GM19238 (cell line): ENCODE data around the gene TAAR5.
"Not testable (repeated sequence)": the region's sequence is repeated elsewhere in the genome, so short reads cannot be mapped to it uniquely, and the experiment has no call there.

Source experiments
- DNase-seq: peaks from one replicate; pipeline ENCODE4 v3.0.0; 2011; ENCODE audit warnings: low spot score; ENCODE audit not compliant: insufficient read length

The TAAR5 gene

GRCh38 chr6:132589454-132589853, at the start of gene TAAR5:
TSS of gene TAAR5 (minus strand) at chr6:132589741. CDS start at chr6:132589686, 55 bp downstream.
- no peak for DNase-seq

GRCh38 chr6:132637135-132637534, 47.6 kb upstream of the TAAR5 start:
- DNase-seq: not testable (repeated sequence)

- DNase-seq: not testable (repeated sequence)
Observed at GRCh38 chr6:132635906-132636305, 46.4 kb upstream of the TAAR5 start.

GRCh38 chr6:132635288-132635687, 45.7 kb upstream of the TAAR5 start:
- not testable (repeated sequence) for DNase-seq

GRCh38 chr6:132634796-132635195, 45.3 kb upstream of the TAAR5 start:
- DNase-seq: no peak

GRCh38 chr6:132633362-132633761, 43.8 kb upstream of the TAAR5 start:
- no peak for DNase-seq

GRCh38 chr6:132624175-132624574, 34.6 kb upstream of the TAAR5 start, which contains the start of gene TAAR2:
TSS of gene TAAR2 (minus strand) at chr6:132624275. CDS start at chr6:132624275, 0 bp downstream.
- no peak for DNase-seq

GRCh38 chr6:132623106-132623845, 33.7 kb upstream of the TAAR5 start:
- DNase-seq: no peak

- no peak for DNase-seq
Observed at GRCh38 chr6:132616677-132617076, 27.1 kb upstream of the TAAR5 start.

- DNase-seq: no peak
Observed at GRCh38 chr6:132614554-132614953, 25.0 kb upstream of the TAAR5 start.

GRCh38 chr6:132612449-132613108, 23.0 kb upstream of the TAAR5 start:
- no peak for DNase-seq

GRCh38 chr6:132611616-132612015, 22.1 kb upstream of the TAAR5 start:
- no peak for DNase-seq

GRCh38 chr6:132607544-132608233, 18.1 kb upstream of the TAAR5 start:
- no peak for DNase-seq

- no peak for DNase-seq
Observed at GRCh38 chr6:132604635-132605152, 15.2 kb upstream of the TAAR5 start.

- DNase-seq: not testable (repeated sequence)
Observed at GRCh38 chr6:132600900-132601299, 11.4 kb upstream of the TAAR5 start.

GRCh38 chr6:132598473-132598872, 8.9 kb upstream of the TAAR5 start:
- DNase-seq: no peak

- DNase-seq: no peak
Observed at GRCh38 chr6:132596201-132596600, 6.7 kb upstream of the TAAR5 start.

- no peak for DNase-seq
Observed at GRCh38 chr6:132592855-132593254, 3.3 kb upstream of the TAAR5 start.

GRCh38 chr6:132590362-132590761, 821 bp upstream of the TAAR5 start:
- DNase-seq: no peak

GRCh38 chr6:132587424-132587823, 2.1 kb downstream of the TAAR5 start:
- no peak for DNase-seq

GRCh38 chr6:132584698-132585097, 4.8 kb downstream of the TAAR5 start:
- no peak for DNase-seq

- no peak for DNase-seq
Observed at GRCh38 chr6:132571774-132572173, 17.8 kb downstream of the TAAR5 start.
